NT2/D1 (cell line): ENCODE results near the gene RALGPS1.

Experiments used
- DNase-seq: peaks from one replicate; pipeline ENCODE4 v3.0.0-alpha.2; 2011; ENCODE audit warnings: low read depth, low spot score
- H3K27me3 ChIP-seq: 2 replicates; pipeline ENCODE4 v1.6.0; 2011; ENCODE audit warnings: mild to moderate bottlenecking; ENCODE audit not compliant: insufficient read length, insufficient read depth
- H3K36me3 ChIP-seq: 2 replicates; pipeline ENCODE4 v1.6.1; 2011; ENCODE audit warnings: mild to moderate bottlenecking, low read length, mixed read lengths; ENCODE audit not compliant: insufficient read depth, insufficient read length
- H3K4me1 ChIP-seq: 2 replicates; pipeline ENCODE4 v1.5.1; 2011; ENCODE audit not compliant: insufficient read depth, insufficient read length
- H3K4me3 ChIP-seq: 2 replicates; pipeline ENCODE4 v1.5.1; 2011; ENCODE audit warnings: low read depth; ENCODE audit not compliant: insufficient read length
- H3K9ac ChIP-seq: 2 replicates; pipeline ENCODE4 v1.6.0; 2011; ENCODE audit warnings: low read depth; ENCODE audit not compliant: insufficient read length
- H3K9me3 ChIP-seq: 2 replicates; pipeline ENCODE4 v1.5.1; 2011; ENCODE audit warnings: mild to moderate bottlenecking, low read length; ENCODE audit not compliant: insufficient read depth
- SUZ12 ChIP-seq: IDR thresholded peaks from 2 replicates; pipeline ENCODE4 v1.6.1; 2011; ENCODE audit not compliant: insufficient read length, insufficient read depth; ENCODE audit errors: extremely low read depth
- YY1 ChIP-seq: IDR thresholded peaks from 2 replicates; pipeline ENCODE4 v1.6.1; 2011; ENCODE audit not compliant: insufficient read length, insufficient read depth
- ZNF274 ChIP-seq: IDR thresholded peaks from 2 replicates; pipeline ENCODE4 v1.6.1; 2011; ENCODE audit warnings: mild to moderate bottlenecking, low read depth, low read length

The RALGPS1 gene

DNA sequence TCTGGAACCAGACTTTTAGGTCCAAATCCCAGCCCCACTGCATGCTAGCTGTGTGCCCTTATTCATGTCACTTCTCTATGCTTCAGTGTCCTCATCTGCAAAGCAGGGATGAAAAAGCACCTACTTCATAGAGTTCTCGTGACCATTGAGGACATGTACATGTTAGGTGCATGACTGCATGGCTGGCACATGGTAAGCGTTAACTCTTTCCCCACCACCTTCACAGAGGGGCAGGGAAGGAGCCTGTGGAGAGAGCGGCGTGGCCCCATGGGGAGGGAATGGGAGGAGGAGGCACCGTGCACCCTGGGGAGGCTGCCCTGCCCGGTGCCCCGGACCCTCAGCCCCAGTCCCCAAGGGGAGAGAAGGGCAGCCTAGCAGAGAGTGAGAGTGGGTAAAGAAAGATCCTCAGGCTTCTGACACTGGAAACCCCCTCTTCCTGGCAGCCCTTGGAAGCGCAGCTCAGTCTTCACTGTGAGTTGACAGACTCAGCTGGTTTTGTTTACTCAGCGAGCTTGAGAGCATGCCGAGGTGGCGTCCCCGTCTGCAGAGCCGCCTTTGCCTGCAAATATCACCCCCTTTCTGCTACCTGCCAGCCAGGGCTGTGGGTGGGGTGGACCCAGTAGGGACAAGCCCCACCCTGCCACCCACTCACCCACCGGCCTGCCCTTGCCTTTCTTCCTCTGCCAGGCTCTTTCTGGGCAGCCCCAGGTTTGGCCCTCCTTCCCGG, 218.5 kb downstream of the RALGPS1 start:
- Histone ChIP-seq H3K9ac (peak overlapping the region; percentile 37), H3K9me3 (no peaks in the 10 kb centered on the region), H3K4me3 (no peak overlapping the region), H3K27me3 (peaks cover 3% of the 10 kb centered on the region), H3K4me1 (peaks cover 25% of the 10 kb centered on the region), H3K36me3 (no peaks in the 10 kb centered on the region)
- DNase-seq = no peak
- no peak for TF ChIP-seq YY1
- no peak for TF ChIP-seq SUZ12
- TF ChIP-seq ZNF274 = no peak

DNA sequence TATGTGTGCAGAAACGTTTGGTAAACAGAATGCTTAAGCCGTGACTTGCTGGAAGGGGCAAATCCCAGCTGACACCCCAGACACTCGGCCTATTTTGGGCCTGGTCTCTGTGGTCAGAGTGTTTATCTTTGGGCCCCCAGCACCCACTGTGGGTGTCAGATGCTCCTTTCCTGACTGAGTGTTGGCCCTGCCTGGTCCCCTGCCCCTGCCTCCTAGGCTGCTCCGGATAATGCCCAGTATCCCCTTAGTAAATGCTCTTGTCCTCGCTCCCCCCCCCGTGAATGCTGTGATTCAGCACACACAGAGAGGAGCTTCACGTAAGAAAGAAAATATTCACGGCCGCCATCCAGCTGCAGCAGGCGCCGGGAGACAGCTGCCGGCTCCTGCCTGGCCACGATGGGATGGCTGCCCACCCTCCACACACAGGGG, 219.2 kb downstream of the RALGPS1 start:
- DNase-seq = no peak

DNA sequence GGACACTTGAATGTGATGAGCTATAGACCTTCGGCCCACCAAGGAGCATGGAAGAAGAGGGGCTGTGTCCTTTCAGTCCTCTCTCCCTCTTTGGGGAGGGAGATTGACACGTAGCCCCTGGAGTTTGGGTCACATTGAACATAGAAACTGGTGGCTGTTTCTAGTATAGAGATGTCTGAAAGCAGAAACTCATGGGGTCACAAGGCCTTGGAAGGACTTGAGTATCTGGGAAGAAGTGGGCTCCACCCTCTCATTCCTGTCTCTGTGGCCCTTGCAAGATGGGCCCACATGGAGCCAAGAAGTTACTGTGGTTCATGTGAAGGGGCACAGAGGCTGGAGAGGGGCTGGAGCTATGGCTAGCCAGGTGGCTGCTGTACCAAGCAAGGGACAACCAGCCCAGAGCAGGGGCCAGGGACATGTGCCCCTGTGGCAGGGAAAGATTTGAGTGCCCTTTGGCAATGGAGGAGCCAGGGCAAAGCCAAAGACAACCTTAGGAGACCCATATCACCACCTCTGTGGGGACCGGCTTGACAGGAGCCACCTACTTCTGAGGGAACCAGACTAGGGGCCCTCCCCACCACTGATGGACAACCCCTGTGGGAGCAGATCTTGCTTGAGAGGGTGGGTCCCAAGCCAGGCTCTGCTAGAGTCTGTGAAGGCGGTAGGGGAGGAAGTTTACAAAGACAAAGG, 220.6 kb downstream of the RALGPS1 start:
- no peak for TF ChIP-seq ZNF274
- TF ChIP-seq SUZ12 = no peak
- no peak for TF ChIP-seq YY1
- Histone ChIP-seq H3K4me1 (peaks cover 25% of the 10 kb centered on the region), H3K27me3 (peaks cover 3% of the 10 kb centered on the region), H3K36me3 (no peaks in the 10 kb centered on the region), H3K9ac (no peak overlapping the region), H3K4me3 (no peak overlapping the region), H3K9me3 (no peaks in the 10 kb centered on the region)
- no peak for DNase-seq

More for the DNA sequence above, 219.2 kb downstream of the RALGPS1 start:
- peaks cover 25% of the 10 kb centered on the region for H3K4me1 ChIP-seq
- H3K9me3 ChIP-seq = no peaks in the 10 kb centered on the region
- TF ChIP-seq ZNF274 (no peak), YY1 (no peak), SUZ12 (no peak)
- no peak overlapping the region for H3K4me3 ChIP-seq
- peak overlapping the region; percentile 37 for H3K9ac ChIP-seq
- H3K27me3 ChIP-seq = peaks cover 3% of the 10 kb centered on the region
- no peaks in the 10 kb centered on the region for H3K36me3 ChIP-seq

DNA sequence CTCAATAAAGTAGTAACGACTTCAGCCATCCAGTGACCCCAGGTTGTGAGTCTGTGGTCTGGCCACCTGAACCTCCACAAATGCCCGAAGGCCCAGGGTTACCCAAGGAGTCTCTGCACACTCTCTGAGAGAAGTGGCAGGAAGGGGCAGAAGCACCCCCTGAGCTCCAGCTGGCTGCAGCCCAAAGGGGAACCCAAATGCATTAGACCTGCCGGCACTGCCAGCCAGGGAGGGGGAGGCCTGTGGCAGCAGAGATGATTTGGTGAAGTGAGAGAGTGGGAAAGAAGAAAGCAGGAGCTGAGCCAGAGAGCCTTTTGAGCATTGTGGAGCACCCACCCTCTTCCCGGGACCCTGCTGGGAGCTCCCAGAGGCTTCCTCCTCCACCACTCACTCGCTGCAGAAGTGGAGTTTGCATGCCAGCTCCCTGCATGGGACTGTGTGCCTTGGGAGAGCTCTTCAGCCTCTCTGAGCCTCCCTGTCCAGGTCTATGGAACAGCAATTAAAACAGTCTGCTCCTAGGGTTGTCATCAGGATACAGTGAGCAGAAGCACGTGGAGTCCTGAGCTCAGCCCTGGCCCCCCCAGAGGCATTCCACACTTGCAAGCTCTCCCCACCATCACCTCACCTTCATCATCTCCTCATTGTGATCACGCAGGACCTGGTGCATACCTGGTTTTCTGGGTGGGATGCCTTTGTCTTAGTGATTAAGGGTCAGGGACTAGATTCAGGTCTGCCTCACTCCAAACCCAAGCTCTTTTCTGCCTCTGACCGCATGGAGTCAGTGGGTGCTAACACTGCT, 221.7 kb downstream of the RALGPS1 start:
- DNase-seq = no peak

DNA sequence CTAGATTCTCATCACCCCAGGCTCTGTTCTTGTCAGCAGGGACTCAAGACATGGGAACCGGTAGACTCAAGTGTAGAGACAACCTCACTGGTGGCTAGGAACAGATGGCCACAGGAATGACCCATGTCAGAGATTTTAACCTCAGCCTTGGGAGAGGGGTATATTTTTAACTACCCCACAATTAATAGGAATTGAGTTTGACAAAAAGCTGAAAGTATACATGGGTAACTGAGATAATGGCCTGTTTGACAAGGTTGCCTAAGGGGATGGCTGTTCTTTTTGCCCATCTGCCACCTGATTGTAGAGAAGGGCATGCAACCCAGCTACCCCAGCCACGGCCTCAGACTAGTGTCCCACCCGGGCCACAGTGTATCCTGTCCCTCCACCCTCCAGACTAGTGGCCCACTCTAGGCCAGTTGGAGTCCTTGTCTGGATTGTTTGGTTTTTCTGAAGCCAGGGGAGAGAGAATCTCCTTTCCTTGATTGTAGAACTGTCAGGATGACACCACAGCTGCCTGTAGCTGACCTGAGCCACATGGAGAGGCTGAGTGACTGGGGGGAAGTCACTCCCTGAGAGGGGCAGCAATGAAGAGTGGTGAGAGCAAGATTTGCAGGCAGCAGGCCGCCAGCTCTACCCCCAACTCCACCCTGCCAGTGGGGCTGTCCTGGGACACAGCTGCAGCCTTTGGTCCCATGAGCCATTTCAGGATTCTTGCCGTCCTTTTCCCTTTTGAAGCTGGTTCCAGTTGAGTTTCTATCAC, 222.5 kb downstream of the RALGPS1 start:
- Histone ChIP-seq H3K4me1 (peaks cover 19% of the 10 kb centered on the region), H3K36me3 (no peaks in the 10 kb centered on the region), H3K9ac (no peak overlapping the region), H3K27me3 (peaks cover 3% of the 10 kb centered on the region), H3K9me3 (no peaks in the 10 kb centered on the region), H3K4me3 (no peak overlapping the region)
- no peak for DNase-seq
- TF ChIP-seq YY1 (no peak), SUZ12 (no peak), ZNF274 (no peak)

More for the DNA sequence above, 221.7 kb downstream of the RALGPS1 start:
- TF ChIP-seq YY1 = no peak
- no peak for TF ChIP-seq ZNF274
- no peak for TF ChIP-seq SUZ12
- Histone ChIP-seq H3K27me3 (peaks cover 3% of the 10 kb centered on the region), H3K4me1 (peaks cover 23% of the 10 kb centered on the region), H3K9me3 (no peaks in the 10 kb centered on the region), H3K9ac (no peak overlapping the region), H3K4me3 (no peak overlapping the region), H3K36me3 (no peaks in the 10 kb centered on the region)

DNA sequence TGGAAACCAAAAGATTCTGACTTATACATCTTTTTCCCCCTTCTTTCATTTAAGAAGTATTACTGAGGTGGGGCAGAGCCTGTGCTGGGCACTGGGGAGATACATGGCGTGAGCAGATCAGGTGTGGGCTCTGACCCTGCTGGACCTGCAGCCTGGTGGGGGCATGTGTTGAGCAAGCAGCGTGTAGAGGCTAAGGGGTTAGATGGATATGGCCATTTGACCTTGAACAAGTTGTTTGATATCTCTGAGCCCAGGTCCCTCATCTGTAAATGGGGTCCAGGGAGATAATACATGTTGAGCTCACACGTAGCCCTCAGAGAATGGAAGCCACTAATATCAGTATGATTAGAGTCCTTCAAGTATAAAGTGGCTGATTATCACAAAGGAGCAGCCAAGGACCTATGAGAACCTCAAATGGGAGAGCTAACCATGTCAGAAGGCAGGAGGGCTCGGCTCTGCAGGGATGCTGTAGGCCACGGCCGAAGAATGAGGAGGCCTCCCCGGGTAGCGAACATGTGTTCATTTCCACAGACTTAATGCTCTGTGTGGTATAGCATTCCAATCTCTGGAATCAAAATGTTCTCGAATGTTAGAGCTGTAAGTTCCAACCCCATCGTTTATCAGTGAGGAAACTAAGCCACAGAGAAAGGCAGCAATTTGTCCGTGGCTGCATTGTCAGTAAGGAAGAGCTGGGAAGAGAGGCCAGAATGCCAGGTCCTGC, 223.2 kb downstream of the RALGPS1 start:
- Histone ChIP-seq H3K4me1 (peaks cover 20% of the 10 kb centered on the region), H3K9me3 (no peaks in the 10 kb centered on the region), H3K36me3 (no peaks in the 10 kb centered on the region), H3K27me3 (peaks cover 3% of the 10 kb centered on the region), H3K4me3 (no peak overlapping the region), H3K9ac (no peak overlapping the region)
- DNase-seq = no peak
- no peak for TF ChIP-seq YY1
- TF ChIP-seq ZNF274 = no peak
- no peak for TF ChIP-seq SUZ12
